ENCODE measurements around the gene FBXO7.

GRCh38 chr22:32444068-32444467 lies 30.5 kb upstream of the FBXO7 start:
- TF ChIP-seq CTCF (IDR thresholded peaks at IDR 0.05; ENCODE audit: insufficient read depth, low read length, poor library complexity, severe bottlenecking) (no peak), EZH2phosphoT487 (conservative IDR thresholded peaks at IDR 0.05; ENCODE audit: low read length) (no peak)
